Nephron progenitor cell (in vitro differentiated cells): ENCODE results near the gene CEP41.

Experiments used
- DNase-seq: peaks from one replicate; pipeline ENCODE4 v3.0.0; 2021
- H3K27ac Mint-ChIP-seq: 2 replicates; pipeline ENCODE4 v1.8.0; 2021; ENCODE audit warnings: mild to moderate bottlenecking, moderate library complexity, mixed read lengths
- H3K27me3 Mint-ChIP-seq: 2 replicates; pipeline ENCODE4 v1.8.0; 2021; ENCODE audit warnings: mild to moderate bottlenecking, low read depth, mixed read lengths; ENCODE audit not compliant: poor library complexity
- H3K36me3 Mint-ChIP-seq: 2 replicates; pipeline ENCODE4 v1.8.0; 2021; ENCODE audit warnings: low read depth, mixed read lengths
- H3K4me1 Mint-ChIP-seq: 2 replicates; pipeline ENCODE4 v1.8.0; 2021; ENCODE audit warnings: mixed read lengths
- H3K4me3 Mint-ChIP-seq: 2 replicates; pipeline ENCODE4 v1.8.0; 2021; ENCODE audit warnings: mild to moderate bottlenecking, moderate library complexity, mixed read lengths
- H3K9me3 Mint-ChIP-seq: 2 replicates; pipeline ENCODE4 v1.8.0; 2021; ENCODE audit warnings: mild to moderate bottlenecking, moderate library complexity, mixed read lengths
- CTCF ChIP-seq: fragments of 200-600 bp; sonication (generic); IDR thresholded peaks from 2 replicates; pipeline ENCODE4 v1.5.0; 2021; ENCODE audit warnings: antibody characterized with exemption

CEP41 gene

GRCh38 chr7:130446259-130446658 is 5.4 kb upstream of the CEP41 start:
- Mint-ChIP-seq H3K36me3 (peaks cover 14% of the 10 kb centered on the region), H3K9me3 (peaks cover 45% of the 10 kb centered on the region), H3K27me3 (no peaks in the 10 kb centered on the region), H3K4me3 (no peak overlapping the region), H3K4me1 (peaks cover 32% of the 10 kb centered on the region), H3K27ac (no peak overlapping the region)
- no peak for DNase-seq
- TF ChIP-seq CTCF: no peak

GRCh38 chr7:130444751-130445407 is 4.1 kb upstream of the CEP41 start:
- peak overlapping the region; percentile 61 for H3K27ac Mint-ChIP-seq
- no peak for DNase-seq
- H3K27me3 Mint-ChIP-seq: no peaks in the 10 kb centered on the region
- H3K4me1 Mint-ChIP-seq: peaks cover 44% of the 10 kb centered on the region
- no peak for TF ChIP-seq CTCF
- peaks cover 23% of the 10 kb centered on the region for H3K36me3 Mint-ChIP-seq
- peaks cover 47% of the 10 kb centered on the region for H3K9me3 Mint-ChIP-seq
- no peak overlapping the region for H3K4me3 Mint-ChIP-seq

GRCh38 chr7:130444234-130444633 is 3.4 kb upstream of the CEP41 start:
- Mint-ChIP-seq H3K9me3 (peaks cover 42% of the 10 kb centered on the region), H3K36me3 (peaks cover 29% of the 10 kb centered on the region), H3K27me3 (no peaks in the 10 kb centered on the region), H3K27ac (peak overlapping the region; percentile 61), H3K4me1 (peaks cover 51% of the 10 kb centered on the region), H3K4me3 (no peak overlapping the region)
- TF ChIP-seq CTCF: no peak
- no peak for DNase-seq

GRCh38 chr7:130442601-130443000 is 1.8 kb upstream of the CEP41 start:
- Mint-ChIP-seq H3K36me3 (peaks cover 36% of the 10 kb centered on the region), H3K27ac (no peak overlapping the region), H3K4me1 (peaks cover 61% of the 10 kb centered on the region), H3K4me3 (no peak overlapping the region), H3K9me3 (peaks cover 35% of the 10 kb centered on the region), H3K27me3 (no peaks in the 10 kb centered on the region)
- DNase-seq: no peak
- TF ChIP-seq CTCF: no peak

GRCh38 chr7:130441408-130441869 is 623 bp upstream of the CEP41 start:
- DNase-seq: peak; percentile 12
- Mint-ChIP-seq H3K36me3 (peaks cover 45% of the 10 kb centered on the region), H3K4me3 (peak overlapping the region; percentile 94), H3K4me1 (peaks cover 61% of the 10 kb centered on the region), H3K27ac (peak overlapping the region; percentile 100), H3K27me3 (peaks cover 3% of the 10 kb centered on the region), H3K9me3 (peaks cover 24% of the 10 kb centered on the region)
- TF ChIP-seq CTCF: no peak

- Mint-ChIP-seq H3K27me3 (peaks cover 3% of the 10 kb centered on the region), H3K4me1 (peaks cover 28% of the 10 kb centered on the region), H3K27ac (no peak overlapping the region), H3K9me3 (peaks cover 17% of the 10 kb centered on the region), H3K4me3 (no peak overlapping the region), H3K36me3 (peaks cover 52% of the 10 kb centered on the region)
- TF ChIP-seq CTCF: no peak
- DNase-seq: no peak
Measured at GRCh38 chr7:130436253-130436652, 4.6 kb downstream of the CEP41 start.
